IPS-18c (cell line): ENCODE results near the gene PURB.

Experiments used
- H3K4me3 ChIP-seq: 2 replicates; pipeline ENCODE4 v1.7.0; 2013; ENCODE audit warnings: low read depth, mild to moderate bottlenecking, low read length, moderate library complexity; ENCODE audit not compliant: insufficient read depth
- H3K9me3 ChIP-seq: one replicate; pipeline ENCODE4 v1.6.1; 2013; ENCODE audit warnings: mild to moderate bottlenecking, low read length, moderate library complexity; ENCODE audit not compliant: control insufficient read depth, insufficient read depth

Gene PURB

GRCh38 chr7:44897309-44897708 lies 12.0 kb upstream of the PURB start:
- no peak overlapping the region for H3K4me3 ChIP-seq
- H3K9me3 ChIP-seq: peaks cover 2% of the 10 kb centered on the region

- Histone ChIP-seq H3K9me3 (peaks cover 2% of the 10 kb centered on the region), H3K4me3 (no peak overlapping the region)
These were observed 9.7 kb upstream of the PURB start for GRCh38 chr7:44894888-44895580.

DNA sequence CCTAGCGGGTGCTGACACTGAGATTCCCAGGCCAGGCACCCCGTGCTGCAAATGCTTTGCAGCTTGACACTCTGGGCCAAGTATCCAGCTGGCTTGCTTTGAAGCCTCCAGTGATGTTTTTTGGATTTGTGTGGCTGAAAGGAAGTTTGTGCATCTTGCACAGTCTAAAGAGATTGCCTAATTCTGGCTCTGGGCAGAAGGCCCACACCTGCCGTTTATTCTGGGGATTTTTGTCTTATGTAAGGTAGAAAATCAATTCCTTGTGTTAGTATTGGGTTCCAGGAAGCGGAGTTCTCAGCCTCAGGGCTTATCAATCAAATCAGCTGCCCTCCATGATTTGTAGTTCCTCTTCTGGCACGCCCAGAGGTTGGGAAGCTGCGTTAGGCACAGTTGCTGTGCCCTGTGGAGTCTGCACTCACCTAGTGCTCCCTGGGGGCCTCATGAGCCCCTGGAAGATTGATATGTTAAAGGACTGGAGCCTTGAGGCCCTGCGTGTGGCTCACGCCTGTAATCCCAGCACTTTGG lies 8.4 kb upstream of the PURB start:
- peaks cover 2% of the 10 kb centered on the region for H3K9me3 ChIP-seq
- no peak overlapping the region for H3K4me3 ChIP-seq

DNA sequence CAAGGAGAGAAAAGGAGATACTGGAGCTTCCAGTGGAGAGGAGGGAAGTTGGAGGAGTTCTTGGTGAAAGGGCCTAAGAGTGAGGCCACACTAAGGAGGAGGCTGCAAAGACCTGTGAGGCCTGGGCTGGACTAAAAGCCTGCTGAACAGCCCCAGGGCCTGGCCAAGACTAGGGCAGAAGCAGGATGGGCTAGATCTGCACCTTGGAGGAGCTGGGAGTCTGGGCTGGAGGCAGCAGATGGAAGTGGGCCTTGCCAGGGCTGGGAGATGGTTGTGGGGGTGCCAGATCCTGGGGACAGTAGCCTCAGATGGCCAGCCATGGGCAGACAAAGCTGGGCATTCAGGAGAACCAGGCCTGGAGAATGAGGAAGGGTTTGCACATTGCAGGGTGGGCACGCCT lies 6.5 kb upstream of the PURB start:
- peaks cover 2% of the 10 kb centered on the region for H3K9me3 ChIP-seq
- no peak overlapping the region for H3K4me3 ChIP-seq

GRCh38 chr7:44891372-44891771 lies 6.0 kb upstream of the PURB start:
- peaks cover 2% of the 10 kb centered on the region for H3K9me3 ChIP-seq
- H3K4me3 ChIP-seq: no peak overlapping the region

- H3K4me3 ChIP-seq: no peak overlapping the region
These were observed 3.9 kb upstream of the PURB start for GRCh38 chr7:44889086-44889781.

GRCh38 chr7:44887293-44887692 lies 2.0 kb upstream of the PURB start:
- Histone ChIP-seq H3K4me3 (no peak overlapping the region), H3K9me3 (no peaks in the 10 kb centered on the region)

More at GRCh38 chr7:44889086-44889781, 3.9 kb upstream of the PURB start:
- H3K9me3 ChIP-seq: peaks cover 2% of the 10 kb centered on the region

GRCh38 chr7:44884621-44885393 lies 523 bp downstream of the PURB start:
- H3K4me3 ChIP-seq: peak overlapping the region; percentile 90

GRCh38 chr7:44883961-44884620 lies 1.2 kb downstream of the PURB start:
- Histone ChIP-seq H3K9me3 (no peaks in the 10 kb centered on the region), H3K4me3 (peak overlapping the region; percentile 90)

More at GRCh38 chr7:44884621-44885393, 523 bp downstream of the PURB start:
- H3K9me3 ChIP-seq: no peaks in the 10 kb centered on the region

- Histone ChIP-seq H3K9me3 (no peaks in the 10 kb centered on the region), H3K4me3 (peak overlapping the region; percentile 34; the same call in 1 of the 2 replicates)
These were observed 2.4 kb downstream of the PURB start for GRCh38 chr7:44882899-44883298.

- H3K9me3 ChIP-seq: no peaks in the 10 kb centered on the region
- peak overlapping the region; percentile 36; the same call in 1 of the 2 replicates for H3K4me3 ChIP-seq
These were observed 3.7 kb downstream of the PURB start for GRCh38 chr7:44881610-44882009.

GRCh38 chr7:44881066-44881600 lies 4.2 kb downstream of the PURB start:
- Histone ChIP-seq H3K4me3 (no peak overlapping the region), H3K9me3 (no peaks in the 10 kb centered on the region)

DNA sequence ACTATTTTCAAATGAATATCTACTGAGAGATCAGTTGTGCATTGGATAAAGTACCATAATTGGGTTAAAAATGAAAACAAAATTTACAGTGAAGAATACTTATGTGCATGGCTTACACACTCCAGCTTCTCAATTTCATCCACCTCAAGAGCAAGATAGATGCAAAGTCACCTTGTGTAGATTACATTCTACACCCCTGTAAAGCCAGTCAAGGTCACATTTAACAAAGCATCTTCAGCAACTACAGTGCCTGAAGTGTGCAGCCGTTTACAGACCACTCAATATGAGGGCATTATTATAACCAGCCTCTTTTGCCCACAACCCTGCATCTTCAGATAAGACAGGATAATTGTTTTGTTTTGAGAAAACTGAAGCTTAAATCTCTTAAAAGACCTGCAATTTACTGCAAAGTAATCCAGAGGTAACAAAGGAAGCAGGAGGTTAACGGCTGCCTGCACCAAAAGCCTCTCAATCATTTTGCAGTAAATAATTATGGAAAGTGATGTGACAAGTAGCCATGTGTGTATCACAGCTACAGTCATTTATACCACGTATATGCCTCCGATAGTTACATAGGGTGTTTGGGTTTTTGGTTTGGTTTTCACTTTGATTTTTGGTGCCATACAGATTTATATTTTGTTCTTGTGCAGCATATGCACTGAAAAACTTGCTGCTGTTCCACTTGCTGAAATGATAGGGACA lies 4.9 kb downstream of the PURB start:
- no peak overlapping the region for H3K4me3 ChIP-seq
- H3K9me3 ChIP-seq: no peaks in the 10 kb centered on the region

GRCh38 chr7:44876393-44876792 lies 8.9 kb downstream of the PURB start:
- peaks cover under 1% of the 10 kb centered on the region for H3K9me3 ChIP-seq
- no peak overlapping the region for H3K4me3 ChIP-seq

DNA sequence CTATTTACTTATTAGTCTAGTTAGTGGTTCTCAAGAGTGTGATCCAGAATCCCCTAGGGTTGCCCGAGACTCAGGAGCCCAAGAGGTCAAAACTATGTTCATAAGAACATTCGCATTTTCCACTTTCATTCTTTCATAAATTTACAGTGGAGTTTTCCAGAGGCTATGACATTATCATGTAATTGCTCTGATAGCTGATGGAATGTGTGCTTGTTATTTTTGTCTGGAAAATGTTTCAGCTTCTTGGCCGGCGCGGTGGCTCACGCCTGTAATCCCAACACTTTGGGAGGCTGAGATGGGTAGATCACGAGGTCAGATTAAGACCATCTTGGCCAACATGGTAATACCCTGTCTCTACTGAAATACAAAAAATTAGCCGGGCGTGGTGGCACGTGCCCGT lies 10.1 kb downstream of the PURB start:
- H3K4me3 ChIP-seq: no peak overlapping the region

GRCh38 chr7:44872787-44873186 lies 12.5 kb downstream of the PURB start:
- H3K9me3 ChIP-seq: peaks cover 5% of the 10 kb centered on the region
- no peak overlapping the region for H3K4me3 ChIP-seq

More for the DNA sequence above, 10.1 kb downstream of the PURB start:
- peaks cover 3% of the 10 kb centered on the region for H3K9me3 ChIP-seq
